Uterus (tissue), 2 donors: ENCODE data around the gene GSG1L.

ENCODE experiments used
- POLR2A ChIP-seq, 2 donors: fragments of 450-650 bp; IDR thresholded peaks; one replicate each; pipeline ENCODE4 v1.6.1; 2016; ENCODE audit warnings: antibody characterized with exemption in 2 of 2, mild to moderate bottlenecking in 1 of 2, moderate library complexity in 1 of 2
- TF ChIP-seq, protein P1 (sequence below), 4 experiments: fragments of 200-600 bp in 2 of 4; fragments of 450-650 bp in 2 of 4; sonication (generic) in 2 of 4; IDR thresholded peaks; one replicate each; pipeline ENCODE4 v1.5.1; 2016 to 2019; ENCODE audit warnings: antibody characterized with exemption in 4 of 4, mild to moderate bottlenecking in 2 of 4, moderate library complexity in 1 of 4

DNA sequence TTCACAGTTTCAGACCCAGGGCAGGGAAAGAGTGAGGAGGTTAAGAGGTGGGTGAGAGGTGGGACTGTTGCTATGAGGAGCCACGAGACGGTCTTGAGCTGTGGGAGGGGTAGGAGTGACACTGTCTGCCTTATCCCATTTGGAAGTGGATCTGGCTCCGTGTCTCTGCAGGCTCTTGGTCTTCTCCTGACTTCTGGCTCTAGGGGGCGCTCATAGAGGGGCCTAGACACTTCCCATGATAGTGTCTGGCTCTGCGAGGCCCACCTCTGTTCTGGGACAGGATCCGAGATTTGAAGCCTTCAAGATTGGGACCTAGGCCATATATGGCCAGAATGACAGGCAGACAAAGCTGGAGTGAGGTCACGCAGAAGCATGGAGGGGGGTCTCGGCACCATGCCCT is 204.5 kb downstream of the GSG1L start:
- TF ChIP-seq POLR2A (IDR thresholded peaks at IDR 0.05), result no peak
- TF ChIP-seq, protein P1, sequence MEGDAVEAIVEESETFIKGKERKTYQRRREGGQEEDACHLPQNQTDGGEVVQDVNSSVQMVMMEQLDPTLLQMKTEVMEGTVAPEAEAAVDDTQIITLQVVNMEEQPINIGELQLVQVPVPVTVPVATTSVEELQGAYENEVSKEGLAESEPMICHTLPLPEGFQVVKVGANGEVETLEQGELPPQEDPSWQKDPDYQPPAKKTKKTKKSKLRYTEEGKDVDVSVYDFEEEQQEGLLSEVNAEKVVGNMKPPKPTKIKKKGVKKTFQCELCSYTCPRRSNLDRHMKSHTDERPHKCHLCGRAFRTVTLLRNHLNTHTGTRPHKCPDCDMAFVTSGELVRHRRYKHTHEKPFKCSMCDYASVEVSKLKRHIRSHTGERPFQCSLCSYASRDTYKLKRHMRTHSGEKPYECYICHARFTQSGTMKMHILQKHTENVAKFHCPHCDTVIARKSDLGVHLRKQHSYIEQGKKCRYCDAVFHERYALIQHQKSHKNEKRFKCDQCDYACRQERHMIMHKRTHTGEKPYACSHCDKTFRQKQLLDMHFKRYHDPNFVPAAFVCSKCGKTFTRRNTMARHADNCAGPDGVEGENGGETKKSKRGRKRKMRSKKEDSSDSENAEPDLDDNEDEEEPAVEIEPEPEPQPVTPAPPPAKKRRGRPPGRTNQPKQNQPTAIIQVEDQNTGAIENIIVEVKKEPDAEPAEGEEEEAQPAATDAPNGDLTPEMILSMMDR (IDR thresholded peaks at IDR 0.05), result no peak
